NT2/D1 (cell line): Measurements from ENCODE around the gene SMG9.

ENCODE experiments used
- SUZ12 ChIP-seq: IDR thresholded peaks from 2 replicates; pipeline ENCODE4 v1.6.1; 2011; ENCODE audit not compliant: insufficient read length, insufficient read depth; ENCODE audit errors: extremely low read depth
- ZNF274 ChIP-seq: IDR thresholded peaks from 2 replicates; pipeline ENCODE4 v1.6.1; 2011; ENCODE audit warnings: mild to moderate bottlenecking, low read depth, low read length

DNA sequence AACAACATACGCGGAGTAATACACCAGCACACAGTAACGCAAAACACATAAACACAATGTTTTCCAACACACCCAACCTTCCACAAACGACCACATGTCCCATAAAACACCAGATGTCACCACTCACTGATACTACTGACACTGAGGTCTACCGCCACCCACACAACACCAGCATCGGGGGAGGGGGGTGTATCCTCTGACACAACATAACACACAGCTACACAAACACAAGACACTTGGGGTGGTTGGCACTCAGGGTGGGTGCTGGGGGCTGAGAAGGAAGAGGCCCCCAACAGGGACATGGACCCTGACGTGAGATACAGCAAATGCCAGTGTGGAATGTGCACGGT, 27.5 kb upstream of the SMG9 start:
- no peak for TF ChIP-seq SUZ12
- no peak for TF ChIP-seq ZNF274
